GM23248 (cell line): ENCODE measurements around the gene CPED1.

Experiments
- EZH2 ChIP-seq: fragments of 200-600 bp; sonication (generic); IDR thresholded peaks from 2 replicates; pipeline ENCODE4 v1.6.1; 2018; ENCODE audit warnings: antibody characterized with exemption, mild to moderate bottlenecking; ENCODE audit not compliant: insufficient read depth, poor library complexity, severe bottlenecking
- EZH2phosphoT487 ChIP-seq: fragments of 200-600 bp; sonication (generic); IDR thresholded peaks from 2 replicates; pipeline ENCODE4 v1.6.1; 2018; ENCODE audit warnings: antibody characterized with exemption, moderate library complexity, mild to moderate bottlenecking, low read depth; ENCODE audit not compliant: insufficient read depth

GRCh38 chr7:120951309-120951699 is 37.2 kb upstream of the CPED1 start:
- no peak for TF ChIP-seq EZH2
- no peak for TF ChIP-seq EZH2phosphoT487
